Esophagus squamous epithelium (tissue), 5 donors: ENCODE measurements around the gene CTDNEP1. TPM values are rescaled to one million over a fixed set of nuclear protein-coding genes. Genes with fewer than 3 reads are reported as not detected.

ENCODE experiments used
- DNase-seq: peaks from one replicate; lab custom pipeline; 2025; lab: John Stamatoyannopoulos, UW
- H3K27ac ChIP-seq, 4 donors: fragments of 200-600 bp; sonication (generic); one replicate each; pipeline ENCODE4 v1.5.1; 2016 to 2019; ENCODE audit warnings: mild to moderate bottlenecking in 1 of 4
- H3K27me3 ChIP-seq, 4 donors: fragments of 200-600 bp; sonication (generic); 1 replicate in 3 of 4; 2 replicates in 1 of 4; pipeline versions ENCODE4 v1.5.1 to v1.6.0; 2017 to 2021; ENCODE audit warnings: antibody characterized with exemption in 1 of 4
- H3K36me3 ChIP-seq, 3 donors: fragments of 200-600 bp; sonication (generic); one replicate each; pipeline ENCODE4 v1.5.1; 2016 to 2019
- H3K4me1 ChIP-seq, 3 donors: fragments of 200-600 bp; sonication (generic); one replicate each; pipeline ENCODE4 v1.5.1; 2017 to 2019
- H3K4me3 ChIP-seq, 4 donors: fragments of 200-600 bp; sonication (generic); 1 replicate in 3 of 4; 2 replicates in 1 of 4; pipeline ENCODE4 v1.5.1; 2016 to 2019; ENCODE audit warnings: mild to moderate bottlenecking in 2 of 4, moderate library complexity in 1 of 4
- H3K9me3 ChIP-seq, 3 donors: fragments of 200-600 bp; sonication (generic); one replicate each; pipeline ENCODE4 v1.5.1; 2016 to 2019
- CTCF ChIP-seq, 6 experiments: fragments of 450-650 bp in 4 of 6; fragments of 200-600 bp in 2 of 6; sonication (generic) in 2 of 6; IDR thresholded peaks; one replicate each; pipeline ENCODE4 v1.5.1; 2016 to 2019; ENCODE audit warnings: antibody characterized with exemption in 6 of 6, mild to moderate bottlenecking in 4 of 6, moderate library complexity in 4 of 6
- POLR2A ChIP-seq, 4 donors: fragments of 450-650 bp; IDR thresholded peaks; one replicate each; pipeline ENCODE4 v1.6.1; 2017; ENCODE audit warnings: antibody characterized with exemption in 4 of 4, mild to moderate bottlenecking in 4 of 4, moderate library complexity in 3 of 4
- WGBS, 2 donors: methylation state at CpG; one replicate each; pipeline ENCODE4 v1.1.5; 2018; 5-methylcytosine and 5-hydroxymethylcytosine counted together
- intact Hi-C: fragments of 100-400 bp; cut with DNase I; formaldehyde crosslinking; loops from one replicate; pipeline ENCODE4 v1.15.0; 2022
- total RNA-seq, 4 donors: library from RNA; depleted of rRNA; stranded (reverse); fragments of >200 nt; gene quantifications; one replicate each; pipeline ENCODE4 v1.1.0, GENCODE V29; 2016
- donor health status: DM: yes; HTN: yes; CAD: no.

Gene CTDNEP1
- total RNA-seq, 4 donors from 2014 or later, result 42.0 to 52.1 (median 47.8) TPM

DNA sequence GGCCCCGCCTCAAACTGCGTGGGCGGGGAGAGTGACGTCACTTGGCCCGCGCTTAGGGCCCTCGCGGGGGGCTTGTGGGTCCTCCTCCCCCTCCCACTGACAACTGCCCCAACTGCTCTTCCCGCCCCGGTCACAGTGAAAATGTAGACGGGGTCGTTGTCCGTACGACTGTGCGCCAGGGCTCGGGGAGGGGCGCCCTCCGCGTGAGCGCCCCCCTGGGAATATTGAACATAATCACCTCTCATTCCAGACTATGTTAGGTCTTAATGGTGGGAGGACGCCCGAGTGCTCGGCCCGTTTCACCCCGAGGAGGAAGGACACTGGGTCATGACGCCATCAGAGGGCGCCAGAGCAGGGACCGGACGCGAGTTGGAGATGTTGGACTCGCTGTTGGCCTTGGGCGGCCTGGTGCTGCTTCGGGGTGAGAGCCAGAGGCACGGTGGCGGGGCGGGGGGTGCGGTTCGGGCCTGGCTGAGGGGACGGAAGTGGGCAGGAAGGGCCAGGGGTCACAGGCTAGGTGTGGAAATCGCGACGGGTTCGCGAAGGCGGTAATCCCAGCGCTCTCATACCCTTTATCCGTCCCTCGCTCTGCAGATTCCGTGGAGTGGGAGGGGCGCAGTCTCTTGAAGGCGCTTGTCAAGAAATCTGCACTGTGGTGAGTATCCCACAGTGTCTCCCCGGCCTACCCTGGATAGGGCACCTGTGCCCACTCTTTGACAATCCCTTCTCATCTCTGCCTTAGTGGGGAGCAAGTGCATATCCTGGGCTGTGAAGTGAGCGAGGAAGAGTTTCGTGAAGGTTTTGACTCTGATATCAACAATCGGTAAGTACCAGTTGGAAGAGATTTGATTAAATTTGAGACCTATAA lies 876 bp upstream of the CTDNEP1 start, which contains the start of gene ELP5:
TSS of gene ELP5 (plus strand) at position 40 of the 868 bp plus-strand sequence. CDS start at position 376, 336 bp downstream.
- H3K36me3 ChIP-seq, result peaks cover under 1 to 41% (median 20%) of the 10 kb centered on the region in 3 donors
- H3K27ac ChIP-seq, result peak within 1 kb of the TSS; percentile 96 to 100 (median 98)
- peak; percentile 76 for DNase-seq
- H3K4me3 ChIP-seq, result peak within 1 kb of the TSS; percentile 89 to 99 (median 96)
- H3K9me3 ChIP-seq, result no peaks in the 10 kb centered on the region
- intact Hi-C loops, result no loop called here
- TF ChIP-seq CTCF (IDR thresholded peaks at IDR 0.05), result peak in 4 of 6 experiments; percentile 4 to 25 (median 14)
- peak in 2 of 4 donors; percentile 42 to 65 for TF ChIP-seq POLR2A (IDR thresholded peaks at IDR 0.05)
- H3K27me3 ChIP-seq, result no peaks in the 10 kb centered on the region
- WGBS, 2 donors, result 4 to 18% methylated on average over 3 to 15 of the region's 55 CpGs
- H3K4me1 ChIP-seq, result peaks cover 28 to 53% (median 31%) of the 10 kb centered on the region in 3 donors

GRCh38 chr17:7250695-7251627 lies 573 bp downstream of the CTDNEP1 start:
- intact Hi-C loops, result no loop called here
- Histone ChIP-seq H3K27ac (peak overlapping the region; percentile 96 to 100 (median 98)), H3K4me3 (peak overlapping the region; percentile 89 to 99 (median 96)), H3K36me3 (peaks cover 11 to 39% (median 19%) of the 10 kb centered on the region in 3 donors), H3K4me1 (peaks cover 28 to 63% (median 37%) of the 10 kb centered on the region in 3 donors), H3K27me3 (no peaks in the 10 kb centered on the region), H3K9me3 (no peaks in the 10 kb centered on the region)
- no peak for TF ChIP-seq POLR2A (IDR thresholded peaks at IDR 0.05)
- no peak for TF ChIP-seq CTCF (IDR thresholded peaks at IDR 0.05)
- DNase-seq, result no peak
- 0% methylated on average over 5 to 12 of the region's 55 CpGs for WGBS, 2 donors

GRCh38 chr17:7249830-7250229 lies 1.7 kb downstream of the CTDNEP1 start:
- Histone ChIP-seq H3K27me3 (no peaks in the 10 kb centered on the region), H3K27ac (peak overlapping the region; percentile 96 to 100 (median 98)), H3K36me3 (peaks cover 17 to 39% (median 18%) of the 10 kb centered on the region in 3 donors), H3K4me3 (peak overlapping the region in 3 of 4 donors; percentile 89 to 99 (median 94)), H3K4me1 (peaks cover 28 to 63% (median 37%) of the 10 kb centered on the region in 3 donors), H3K9me3 (no peaks in the 10 kb centered on the region)
- intact Hi-C loops, result no loop called here
- TF ChIP-seq POLR2A (IDR thresholded peaks at IDR 0.05) (no peak), CTCF (IDR thresholded peaks at IDR 0.05) (no peak)
- 77 to 82% methylated on average over 6 to 7 of the region's 7 CpGs for WGBS, 2 donors
- DNase-seq, result no peak

DNA sequence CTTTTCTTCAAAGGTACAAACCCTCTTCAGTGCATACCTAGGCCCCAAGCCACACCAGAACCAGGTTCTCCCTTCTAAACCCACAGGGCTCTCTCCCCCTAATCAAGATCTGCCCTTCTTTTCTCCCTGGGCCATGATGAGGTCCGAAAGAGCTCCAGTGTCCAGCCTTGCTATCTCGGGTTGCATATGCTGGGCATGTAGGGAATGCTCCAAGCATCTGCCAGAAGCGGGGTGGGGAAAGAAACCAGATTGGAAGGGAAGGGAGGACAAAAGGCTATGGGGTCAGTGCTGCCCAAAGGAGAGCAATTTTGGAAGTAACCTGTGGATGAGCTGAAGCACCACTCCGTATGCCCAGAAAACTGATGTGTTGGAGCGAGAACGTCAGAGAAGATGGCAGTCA lies 2.3 kb downstream of the CTDNEP1 start:
- intact Hi-C loops, result no loop called here
- H3K27me3 ChIP-seq, result no peaks in the 10 kb centered on the region
- TF ChIP-seq POLR2A (IDR thresholded peaks at IDR 0.05) (no peak), CTCF (IDR thresholded peaks at IDR 0.05) (no peak)
- no peak for DNase-seq
- WGBS, 2 donors, result 76 to 82% methylated on average over 4 to 6 of the region's 6 CpGs
- peaks cover 23 to 39% (median 24%) of the 10 kb centered on the region in 3 donors for H3K36me3 ChIP-seq
- H3K27ac ChIP-seq, result peak overlapping the region in 1 of 4 donors; percentile 23
- H3K4me1 ChIP-seq, result peaks cover 28 to 63% (median 37%) of the 10 kb centered on the region in 3 donors
- no peaks in the 10 kb centered on the region for H3K9me3 ChIP-seq
- H3K4me3 ChIP-seq, result no peak overlapping the region
